ENCODE results near the gene MEGF11.

MEGF11 gene

DNA sequence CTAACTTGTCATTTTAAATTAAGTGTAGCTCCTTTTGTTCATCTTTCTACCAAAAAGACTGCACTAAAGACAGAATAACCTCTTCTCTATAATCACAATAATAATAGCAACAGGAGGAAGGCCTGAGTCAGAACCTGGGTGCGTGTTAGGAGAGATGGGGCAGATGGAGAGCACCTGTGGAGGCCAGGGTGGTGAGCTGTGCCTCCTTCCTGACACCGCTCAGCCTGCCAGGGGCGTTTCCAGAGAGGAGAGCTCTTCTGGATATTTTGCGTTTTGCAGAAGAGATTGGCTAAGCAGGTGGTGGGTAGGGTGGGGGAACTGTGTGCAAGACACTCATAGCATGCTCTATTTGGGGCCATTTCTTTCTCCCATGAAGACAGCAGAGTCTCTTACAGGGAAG lies 83.5 kb downstream of the MEGF11 start:
- no peak for DNase-seq (ENCODE audit: low read depth)

GRCh38 chr15:66169625-66170024 lies 83.9 kb downstream of the MEGF11 start:
- DNase-seq (ENCODE audit: low read depth), result no peak

DNA sequence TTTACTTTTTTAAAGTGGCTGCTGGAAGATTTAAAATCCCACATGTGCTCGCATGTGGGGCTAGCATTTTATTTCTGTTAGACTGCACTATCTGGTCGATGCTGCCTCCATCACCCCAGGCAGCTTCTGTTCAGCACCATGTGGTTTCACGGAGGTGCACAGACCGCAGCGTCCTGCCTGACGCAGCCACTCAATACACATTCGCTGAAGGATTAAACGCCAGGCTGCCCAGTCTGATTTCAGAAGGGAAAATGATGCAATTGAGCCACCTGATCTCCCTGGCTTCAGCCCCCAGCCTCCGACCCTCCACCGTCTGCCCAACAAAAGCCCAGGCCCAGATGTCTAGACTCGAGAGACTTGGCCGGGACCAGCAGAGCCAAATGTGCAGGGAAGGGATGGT lies 84.5 kb downstream of the MEGF11 start:
- DNase-seq (ENCODE audit: low read depth), result no peak

GRCh38 chr15:66167854-66168253 lies 85.7 kb downstream of the MEGF11 start:
- DNase-seq (ENCODE audit: low read depth), result no peak

GRCh38 chr15:66165856-66166255 lies 87.7 kb downstream of the MEGF11 start:
- no peak for DNase-seq (ENCODE audit: low read depth)

DNA sequence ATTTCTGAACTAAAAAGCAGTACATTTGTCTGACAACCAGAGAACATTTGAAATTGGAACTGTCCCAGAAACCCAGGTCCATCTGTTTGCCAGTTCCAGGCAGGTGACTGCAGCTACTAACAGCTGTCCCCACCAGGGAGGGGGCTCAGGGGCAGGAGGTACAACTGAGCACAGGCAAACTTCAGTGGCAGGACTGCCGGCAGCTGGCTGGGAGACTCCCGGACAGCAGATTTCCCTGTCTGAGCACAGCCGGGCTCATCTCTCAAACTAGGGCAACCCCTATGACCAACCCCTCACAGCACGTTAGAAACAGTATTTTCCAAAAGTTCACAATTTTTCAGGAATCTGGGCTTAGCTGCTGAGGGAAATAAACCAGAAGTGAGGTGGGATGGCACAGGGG lies 88.8 kb downstream of the MEGF11 start:
- no peak for DNase-seq (ENCODE audit: low read depth)

DNA sequence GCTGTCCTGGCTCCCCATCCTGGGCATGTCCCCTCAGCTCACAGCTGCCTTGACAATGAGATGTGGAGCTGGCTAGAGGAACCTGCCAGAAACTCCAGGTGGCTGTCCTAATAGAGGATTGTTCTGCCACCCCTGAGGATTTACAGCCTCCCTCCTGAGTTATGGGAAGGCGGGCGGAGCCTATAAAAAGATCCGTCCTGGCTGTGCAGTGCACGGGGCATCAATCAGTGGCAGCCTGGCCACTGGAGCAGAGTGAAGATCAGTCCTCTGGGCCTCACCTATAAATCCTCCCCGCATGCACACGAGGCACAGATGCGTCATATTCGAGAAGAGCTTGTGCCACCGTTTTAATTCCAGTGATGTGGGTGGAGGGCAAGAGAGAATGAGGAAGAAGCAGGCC lies 90.0 kb downstream of the MEGF11 start:
- DNase-seq (ENCODE audit: low read depth), result no peak

GRCh38 chr15:66162286-66162685 lies 91.3 kb downstream of the MEGF11 start:
- DNase-seq (ENCODE audit: low read depth), result no peak

DNA sequence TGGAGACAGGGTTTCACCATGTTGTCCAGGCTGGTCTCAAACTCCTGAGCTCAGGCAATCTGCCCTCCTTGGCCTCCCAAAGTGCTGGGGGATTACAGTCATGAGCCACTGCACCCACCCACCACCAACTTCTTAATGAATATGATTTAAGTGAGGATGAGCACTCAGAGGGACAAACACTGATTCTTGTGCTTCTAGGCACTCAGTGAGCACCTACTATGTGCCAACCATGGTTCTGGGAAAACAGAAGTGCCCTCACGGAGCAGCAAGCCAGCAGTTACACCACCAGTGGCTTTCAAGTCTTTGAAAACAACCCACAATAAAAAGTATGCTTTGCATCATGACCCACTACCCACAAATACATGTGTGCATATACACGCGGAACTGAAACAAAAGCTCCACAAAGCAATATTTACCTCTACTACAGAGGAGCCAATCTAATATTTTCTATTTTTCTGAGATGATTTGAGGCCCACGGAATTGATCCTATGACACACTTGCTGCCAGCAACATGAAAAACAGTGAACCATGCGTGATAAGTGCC lies 91.9 kb downstream of the MEGF11 start:
- DNase-seq (ENCODE audit: low read depth), result no peak

DNA sequence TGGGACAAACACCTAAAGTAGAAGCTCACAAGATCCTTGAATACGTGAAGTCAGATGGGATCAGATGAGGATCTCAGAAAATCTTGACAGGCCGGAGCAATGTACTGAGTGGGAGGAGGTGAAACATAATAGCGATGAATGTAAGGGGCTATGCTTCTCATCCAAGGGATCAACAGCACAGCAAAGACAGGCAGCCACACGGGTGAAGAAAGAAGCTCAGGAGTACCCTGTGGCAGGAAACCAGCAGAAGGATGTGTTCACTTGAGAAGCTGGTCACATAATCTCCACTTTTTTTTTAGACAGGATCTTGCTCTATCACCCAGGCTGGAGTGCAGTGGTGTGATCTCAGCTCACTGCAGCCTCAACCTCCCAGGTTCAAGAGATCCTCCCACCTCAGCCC lies 92.4 kb downstream of the MEGF11 start:
- no peak for DNase-seq (ENCODE audit: low read depth)

- DNase-seq (ENCODE audit: low read depth), result no peak
Observed at GRCh38 chr15:66157507-66157906, 96.0 kb downstream of the MEGF11 start.

GRCh38 chr15:66156310-66156975 lies 97.1 kb downstream of the MEGF11 start:
- DNase-seq (ENCODE audit: low read depth), result no peak

GRCh38 chr15:66155065-66155464 lies 98.5 kb downstream of the MEGF11 start:
- DNase-seq (ENCODE audit: low read depth), result no peak

- no peak for DNase-seq (ENCODE audit: low read depth)
Observed at GRCh38 chr15:66154581-66154980, 99.0 kb downstream of the MEGF11 start.

DNA sequence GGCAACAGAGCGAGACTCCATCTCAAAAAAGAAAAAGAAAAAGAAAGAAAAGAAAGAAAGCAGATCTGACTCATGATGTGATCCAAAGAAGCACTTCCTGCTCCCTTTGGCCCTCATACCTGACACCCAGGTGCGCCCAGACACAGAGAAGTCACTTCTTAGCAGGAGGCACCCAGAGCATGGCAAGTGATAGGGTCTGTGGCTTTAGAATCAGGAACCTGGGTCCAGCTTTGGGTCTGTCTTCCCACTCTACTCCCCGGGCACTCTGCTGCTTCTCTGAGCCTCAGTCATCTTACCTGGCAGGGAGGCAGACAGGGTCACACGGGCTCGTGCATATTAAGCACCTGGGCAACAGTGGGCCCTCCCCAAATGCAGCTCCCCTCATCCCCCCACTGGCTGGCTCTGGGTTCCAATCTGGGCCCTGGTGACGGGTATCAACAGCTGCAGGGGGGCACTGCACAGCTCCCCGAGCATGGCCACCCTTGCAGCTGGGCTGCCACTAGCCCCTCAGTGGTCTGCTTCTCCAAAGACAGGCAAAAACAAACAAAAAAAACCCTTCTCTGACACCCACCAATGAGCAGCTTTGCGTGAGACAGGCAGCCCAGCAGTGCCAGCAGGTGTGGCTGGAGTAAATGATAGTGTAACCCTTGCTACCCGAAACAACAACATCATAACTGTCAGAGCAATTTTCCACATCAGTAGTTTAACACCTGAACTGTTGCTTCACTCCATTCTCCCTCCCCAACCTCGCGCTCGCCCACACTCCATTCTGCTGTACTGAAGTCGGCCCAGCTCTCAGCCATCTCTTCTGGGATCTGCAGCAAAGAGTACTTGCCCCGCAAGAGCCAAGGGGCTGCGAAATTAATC lies 99.8 kb downstream of the MEGF11 start:
- DNase-seq (ENCODE audit: low read depth), result no peak

GRCh38 chr15:66152650-66153049 lies 100.9 kb downstream of the MEGF11 start:
- no peak for DNase-seq (ENCODE audit: low read depth)

GRCh38 chr15:66151809-66152208 lies 101.7 kb downstream of the MEGF11 start:
- no peak for DNase-seq (ENCODE audit: low read depth)

GRCh38 chr15:66149871-66150270 lies 103.7 kb downstream of the MEGF11 start:
- DNase-seq (ENCODE audit: low read depth), result no peak

GRCh38 chr15:66148187-66148586 lies 105.4 kb downstream of the MEGF11 start:
- no peak for DNase-seq (ENCODE audit: low read depth)

GRCh38 chr15:66147440-66147839 lies 106.1 kb downstream of the MEGF11 start:
- DNase-seq (ENCODE audit: low read depth), result no peak

- no peak for DNase-seq (ENCODE audit: low read depth)
Observed at GRCh38 chr15:66145726-66146182, 107.8 kb downstream of the MEGF11 start.

- DNase-seq (ENCODE audit: low read depth), result no peak
Observed at GRCh38 chr15:66144978-66145725, 108.4 kb downstream of the MEGF11 start.
